Measurements from ENCODE around the gene COL21A1. TPM values are rescaled to one million over a fixed set of nuclear protein-coding genes. Genes with fewer than 3 reads are reported as not detected.

Gene COL21A1
- polyA plus RNA-seq, 2 of the 4 experiments (the other 2 are of a cell fraction) = 1.4 to 3.3 TPM

GRCh38 chr6:56037601-56038000 lies 209.8 kb downstream of the COL21A1 start (continued):
- no peak for TF ChIP-seq PBX3 (IDR thresholded peaks at IDR 0.05)

- 41% methylated on average over 1 of the region's 1 CpG for whole genome bisulfite sequencing (ENCODE audit: missing lambda C conversion rate)
- H3K4me1 ChIP-seq = no peaks in the 10 kb centered on the region
Observed at GRCh38 chr6:56036916-56037600, 210.3 kb downstream of the COL21A1 start.

More at GRCh38 chr6:56036916-56037600, 210.3 kb downstream of the COL21A1 start:
- ChIA-PET CTCF (no interaction called here), POLR2A (no interaction called here)
- no peak overlapping the region for H3K27ac ChIP-seq
- ATAC-seq = no peak
- H3K9me3 ChIP-seq = no peaks in the 10 kb centered on the region
- TF ChIP-seq ATOH8 (CRISPR knock-in tag; IDR thresholded peaks at IDR 0.05; ENCODE audit: low read depth) (no peak), POLR2AphosphoS2 (conservative IDR thresholded peaks at IDR 0.05; ENCODE audit: low read length) (no peak), NR3C1 (IDR thresholded peaks at IDR 0.05) (no peak), EP300 (IDR thresholded peaks at IDR 0.05) (no peak), PHF8 (IDR thresholded peaks at IDR 0.05; ENCODE audit: borderline replicate concordance, low read depth) (no peak), JUNB (IDR thresholded peaks at IDR 0.05) (no peak), RAD21 (conservative IDR thresholded peaks at IDR 0.05 in 1 of 2, IDR thresholded peaks at IDR 0.05 in 1 of 2) (no peak), HDAC2 (IDR thresholded peaks at IDR 0.05) (no peak), CTCF (IDR thresholded peaks at IDR 0.05) (no peak), KDM5A (IDR thresholded peaks at IDR 0.05) (no peak), CHD4 (IDR thresholded peaks at IDR 0.05; ENCODE audit: borderline replicate concordance) (no peak), HMGXB4 (CRISPR knock-in tag; IDR thresholded peaks at IDR 0.05; ENCODE audit: borderline replicate concordance) (no peak), REST (IDR thresholded peaks at IDR 0.05) (no peak), TFCP2L1 (CRISPR knock-in tag; IDR thresholded peaks at IDR 0.05) (no peak), BCL3 (IDR thresholded peaks at IDR 0.05) (no peak), POLR2A (IDR thresholded peaks at IDR 0.05; ENCODE audit: low read length) (no peak), TP53 (CRISPR knock-in tag; IDR thresholded peaks at IDR 0.05) (no peak), KDM1A (IDR thresholded peaks at IDR 0.05; ENCODE audit: low read depth) (no peak)
- DNase-seq (ENCODE audit: low read depth in 1 of 2, low spot score in 1 of 2) = no peak
- H3K4me3 ChIP-seq = no peak overlapping the region
- no peak overlapping the region for H3K4me2 ChIP-seq
- no peak for FAIRE-seq
